Measurements from ENCODE around the gene TICAM2. TPM values are rescaled to one million over a fixed set of nuclear protein-coding genes. Genes with fewer than 3 reads are reported as not detected.

TICAM2 gene
- total and polyA plus RNA-seq, 4 donors: 1.5 to 5.8 (median 2.5) TPM

Other genes with a start within 250 kb of the TICAM2 start
- 10 to 100 TPM; 23.8 to 47.9 TPM for gene FEM1C, start 57.7 kb downstream of the TICAM2 start, total RNA-seq
- gene FEM1C, start 57.7 kb downstream of the TICAM2 start, polyA plus RNA-seq: 10 to 100 TPM in 1 of 2 donors, 1 to 10 TPM in 1; 8.0 to 14.6 TPM
- 100 to 1,000 TPM; 102 to 141 TPM for gene TMED7, start 23.6 kb upstream of the TICAM2 start, total RNA-seq
- gene TMED7, start 23.6 kb upstream of the TICAM2 start, polyA plus RNA-seq: 10 to 100 TPM; 19.9 to 43.8 TPM
- gene CDO1, start 214.2 kb upstream of the TICAM2 start, total RNA-seq: 10 to 100 TPM in 1 of 2 donors, 1 to 10 TPM in 1; 4.3 to 31.7 TPM
- gene CDO1, start 214.2 kb upstream of the TICAM2 start, polyA plus RNA-seq: 1 to 10 TPM; 2.9 to 5.4 TPM
- 10 to 100 TPM; 31.2 to 75.4 TPM for gene ATG12, start 239.1 kb upstream of the TICAM2 start, total RNA-seq
- gene ATG12, start 239.1 kb upstream of the TICAM2 start, polyA plus RNA-seq: 10 to 100 TPM; 31.3 to 36.3 TPM
- 10 to 100 TPM; 53.0 to 90.4 TPM for gene AP3S1, start 239.5 kb upstream of the TICAM2 start, total RNA-seq
- gene AP3S1, start 239.5 kb upstream of the TICAM2 start, polyA plus RNA-seq: 10 to 100 TPM; 45.8 to 56.3 TPM

All from lung (tissue), 4 donors.